ENCODE measurements around the gene DGKE. TPM values are rescaled to one million over a fixed set of nuclear protein-coding genes. Genes with fewer than 3 reads are reported as not detected.

The DGKE gene
- total and polyA plus RNA-seq, 2 of the 8 experiments (the other 6 are each of a cell fraction or from before 2014, with no cell fraction given): 1.7 to 7.4 TPM

DNA sequence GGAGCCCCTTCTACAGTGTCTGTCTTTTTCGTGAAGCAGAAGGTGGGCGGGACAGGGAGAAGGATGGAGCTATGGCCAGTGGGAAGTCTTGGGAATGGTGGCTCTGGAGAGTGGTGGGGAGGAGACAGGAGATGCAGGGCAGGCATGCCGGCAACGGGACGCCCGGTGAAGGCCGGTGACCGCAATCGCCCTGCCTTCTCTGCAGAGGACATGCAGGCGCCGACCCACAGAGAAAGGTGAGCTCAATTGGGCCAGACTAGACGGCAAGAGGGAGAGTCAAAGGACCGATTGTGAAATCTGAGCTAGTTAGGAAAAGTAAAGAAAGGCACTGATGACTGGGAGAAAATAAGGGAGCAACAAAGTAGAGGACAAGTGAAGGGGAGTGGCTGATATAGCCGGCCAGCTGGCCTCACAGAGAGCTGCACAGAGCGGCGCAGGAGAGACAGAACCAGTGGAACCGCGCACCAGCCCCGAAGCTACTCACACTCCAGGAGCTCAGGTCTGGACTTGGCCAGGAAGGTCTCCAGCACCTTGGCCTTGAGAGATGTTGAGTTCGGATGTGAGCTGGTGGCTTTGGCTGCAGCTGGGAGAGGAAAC lies 61.0 kb downstream of the DGKE start:
- Histone ChIP-seq H4K20me1 (replicated peaks in 1 of 2; ENCODE audit: control insufficient read depth in 1 of 2, insufficient read depth in 2 of 2, low read length in 2 of 2) (peaks cover 0 to 2% of the 10 kb centered on the region in 2 experiments), H2BK12ac (ENCODE audit: low read depth, low read length) (no peak overlapping the region), H3K27me3 (replicated peaks in 1 of 4; ENCODE audit: control insufficient read depth in 3 of 4, extremely low read depth in 1 of 4, insufficient read depth in 3 of 4, low read length in 3 of 4) (no peaks in the 10 kb centered on the region), H3K36me3 (ENCODE audit: control insufficient read depth in 2 of 4, insufficient read depth in 4 of 4, low read length in 3 of 4) (peaks cover 3 to 38% (median 12%) of the 10 kb centered on the region in 4 experiments; a peak in 5 of 8 replicates), H2BK20ac (ENCODE audit: low read length) (no peak overlapping the region), H4K5ac (ENCODE audit: insufficient read length, low read depth, low read length) (no peak overlapping the region), H3K79me2 (ENCODE audit: control insufficient read depth in 1 of 2, insufficient read depth in 2 of 2, low read length in 2 of 2) (no peaks in the 10 kb centered on the region), H2AK5ac (ENCODE audit: low read depth, low read length) (no peak overlapping the region), H3K4me3 (ENCODE audit: extremely low read depth in 1 of 4, insufficient read depth in 2 of 4, low read depth in 3 of 4, low read length in 4 of 4) (no peak overlapping the region), H3K4me1 (replicated peaks in 1 of 4; ENCODE audit: control insufficient read depth in 3 of 4, insufficient read depth in 4 of 4, low read length in 3 of 4) (peaks cover 0 to 4% (median 1%) of the 10 kb centered on the region in 4 experiments; a peak in 3 of 7 replicates), H3K4me2 (ENCODE audit: insufficient read depth in 1 of 2, low read depth in 2 of 2, low read length in 2 of 2) (no peak overlapping the region), H4K91ac (replicated peaks; ENCODE audit: insufficient read length, low read length) (no peak overlapping the region), H3K23ac (ENCODE audit: insufficient read length) (no peak overlapping the region), H3K9me3 (ENCODE audit: insufficient read depth in 2 of 2, low read depth in 1 of 2, low read length in 1 of 2) (no peaks in the 10 kb centered on the region), H2BK15ac (ENCODE audit: low read length) (no peak overlapping the region), H3K18ac (ENCODE audit: extremely low read depth, low read length) (no peak overlapping the region), H3K27ac (ENCODE audit: low read depth, low read length) (no peak overlapping the region), H3K23me2 (ENCODE audit: low read depth, low read length) (peaks cover 6% of the 10 kb centered on the region; the same call in 1 of the 2 replicates), H2BK120ac (replicated peaks; ENCODE audit: low read depth, low read length) (no peak overlapping the region), H4K8ac (ENCODE audit: extremely low read depth, insufficient read depth, low read length) (no peak overlapping the region), H3K56ac (replicated peaks; ENCODE audit: insufficient read length, low read depth, low read length) (no peak overlapping the region), H2BK5ac (ENCODE audit: low read depth, low read length) (no peak overlapping the region), H3K79me1 (ENCODE audit: low read depth, low read length) (no peaks in the 10 kb centered on the region; the same call in 1 of the 2 replicates), H3K9ac (replicated peaks in 1 of 4; ENCODE audit: extremely low read depth in 1 of 4, low read depth in 3 of 4, low read length in 3 of 4) (no peak overlapping the region), H2AFZ (ENCODE audit: low read length) (no peak overlapping the region), H3K14ac (ENCODE audit: insufficient read length) (no peak overlapping the region), H3K4ac (replicated peaks; ENCODE audit: insufficient read length, low read depth, low read length) (no peak overlapping the region)
- WGBS, 2 experiments (ENCODE audit: extremely low coverage in 1 of 2, insufficient coverage in 1 of 2, insufficient read length in 1 of 2, insufficient replicate concordance in 2 of 2, low coverage in 1 of 2, low lambda C conversion rate in 2 of 2, missing lambda C conversion rate in 1 of 2): 97% methylated on average over 20 of the region's 20 CpGs; no CpG with 5 or more reads in 1 of the 2 experiments
- FAIRE-seq (no peak), DNase-seq (ENCODE audit: low read depth in 1 of 2, low spot score in 2 of 2) (no peak)
- POLR2A ChIA-PET (ENCODE audit: partially characterized antibody): interaction anchor here (1.3 to 3.0 kb wide), 2 partner anchors 11 to 19 kb away, joined by 4 to 8 read pairs; partner anchors contain the start of gene TRIM25
- CTCF ChIA-PET (ENCODE audit: partially characterized antibody): interaction anchor here (0.8 to 5.9 kb wide), 8 partner anchors 10 to 211 kb away, joined by 3 to 55 read pairs (median 6); partner anchors contain the start of gene TRIM25
- TF ChIP-seq PHF8 (conservative IDR thresholded peaks at IDR 0.05; ENCODE audit: low read depth, low read length) (no peak), POU5F1 (IDR thresholded peaks at IDR 0.05; ENCODE audit: low read depth, low read length) (no peak), SP4 (IDR thresholded peaks at IDR 0.05; ENCODE audit: low read length) (no peak), HDAC2 (IDR thresholded peaks at IDR 0.05; ENCODE audit: borderline replicate concordance in 1 of 2, low read depth in 2 of 2, low read length in 2 of 2) (no peak), EP300 (IDR thresholded peaks at IDR 0.05; ENCODE audit: borderline replicate concordance in 1 of 2, low read depth in 2 of 2, low read length in 2 of 2) (no peak)
